ENCODE results near the gene SALL1.

DNA sequence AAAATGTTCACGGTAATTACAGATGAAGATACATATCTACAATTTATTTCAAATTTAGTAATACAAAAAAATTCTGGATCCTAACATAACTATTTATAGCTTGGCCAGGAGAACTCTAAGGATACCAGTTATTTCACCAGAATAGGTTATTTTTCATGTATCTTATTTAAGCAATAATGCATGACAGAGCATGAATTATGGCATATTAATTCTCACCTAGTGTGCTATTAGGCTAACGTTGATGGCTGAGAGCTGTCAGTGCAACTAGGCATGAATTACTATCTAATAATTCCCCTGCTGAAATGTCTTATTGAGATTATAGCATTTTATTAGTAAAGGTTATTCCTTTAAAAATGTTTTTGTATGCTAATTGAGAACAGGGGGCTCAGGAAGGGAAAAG, 44.5 kb downstream of the SALL1 start:
- TF ChIP-seq YY1 (IDR thresholded peaks at IDR 0.05; ENCODE audit: extremely low read depth, insufficient replicate concordance, low read depth, low read length) (no peak), CTCF (IDR thresholded peaks at IDR 0.05 in 2 of 3, conservative IDR thresholded peaks at IDR 0.05 in 1 of 3; ENCODE audit: borderline replicate concordance in 1 of 3, insufficient read depth in 1 of 3, low read depth in 2 of 3, low read length in 2 of 3) (no peak), EZH2phosphoT487 (IDR thresholded peaks at IDR 0.05; ENCODE audit: borderline replicate concordance) (no peak), TCF7L2 (IDR thresholded peaks at IDR 0.05; ENCODE audit: borderline replicate concordance, extremely low read depth, insufficient read depth, insufficient read length) (no peak), JUND (IDR thresholded peaks at IDR 0.05) (no peak), ELF1 (IDR thresholded peaks at IDR 0.05; ENCODE audit: borderline replicate concordance, low read depth) (no peak), POLR2AphosphoS5 (IDR thresholded peaks at IDR 0.05; ENCODE audit: low read depth, low read length) (no peak), POLR2A (IDR thresholded peaks at IDR 0.05; ENCODE audit: borderline replicate concordance, extremely low read depth, insufficient read depth, insufficient read length) (no peak)
- TF ChIP-seq, protein P1, sequence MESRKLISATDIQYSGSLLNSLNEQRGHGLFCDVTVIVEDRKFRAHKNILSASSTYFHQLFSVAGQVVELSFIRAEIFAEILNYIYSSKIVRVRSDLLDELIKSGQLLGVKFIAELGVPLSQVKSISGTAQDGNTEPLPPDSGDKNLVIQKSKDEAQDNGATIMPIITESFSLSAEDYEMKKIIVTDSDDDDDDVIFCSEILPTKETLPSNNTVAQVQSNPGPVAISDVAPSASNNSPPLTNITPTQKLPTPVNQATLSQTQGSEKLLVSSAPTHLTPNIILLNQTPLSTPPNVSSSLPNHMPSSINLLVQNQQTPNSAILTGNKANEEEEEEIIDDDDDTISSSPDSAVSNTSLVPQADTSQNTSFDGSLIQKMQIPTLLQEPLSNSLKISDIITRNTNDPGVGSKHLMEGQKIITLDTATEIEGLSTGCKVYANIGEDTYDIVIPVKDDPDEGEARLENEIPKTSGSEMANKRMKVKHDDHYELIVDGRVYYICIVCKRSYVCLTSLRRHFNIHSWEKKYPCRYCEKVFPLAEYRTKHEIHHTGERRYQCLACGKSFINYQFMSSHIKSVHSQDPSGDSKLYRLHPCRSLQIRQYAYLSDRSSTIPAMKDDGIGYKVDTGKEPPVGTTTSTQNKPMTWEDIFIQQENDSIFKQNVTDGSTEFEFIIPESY (IDR thresholded peaks at IDR 0.05; ENCODE audit: extremely low read depth, insufficient replicate concordance, low read length) = no peak
